ENCODE results near the gene SFXN4.
"Not testable (repeated sequence)": the region's sequence is repeated elsewhere in the genome, so short reads cannot be mapped to it uniquely, and the experiment has no call there.

SFXN4 gene

DNA sequence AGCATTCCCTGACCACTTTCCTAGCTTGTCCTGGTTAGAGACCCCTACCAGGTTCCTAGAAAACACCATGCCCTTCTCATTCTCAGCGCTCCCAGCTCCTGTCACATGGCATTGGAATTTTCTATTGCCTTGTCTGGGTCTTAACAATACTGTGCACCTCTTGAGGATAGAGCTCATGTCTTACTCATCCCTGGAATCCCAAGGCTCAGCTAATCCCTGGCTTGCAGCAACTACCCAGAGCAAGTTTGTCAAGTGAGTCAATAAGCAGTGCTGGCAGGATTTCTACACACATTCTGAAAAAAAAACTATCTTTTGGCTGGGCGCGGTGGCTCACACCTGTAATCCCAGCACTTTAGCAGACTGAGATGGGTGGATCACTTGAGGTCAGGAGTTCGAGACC lies 24.8 kb upstream of the SFXN4 start:
- peak in 1 of 2 experiments; percentile 3 for DNase-seq

GRCh38 chr10:119189811-119190282 lies 24.3 kb upstream of the SFXN4 start:
- DNase-seq = no peak

DNA sequence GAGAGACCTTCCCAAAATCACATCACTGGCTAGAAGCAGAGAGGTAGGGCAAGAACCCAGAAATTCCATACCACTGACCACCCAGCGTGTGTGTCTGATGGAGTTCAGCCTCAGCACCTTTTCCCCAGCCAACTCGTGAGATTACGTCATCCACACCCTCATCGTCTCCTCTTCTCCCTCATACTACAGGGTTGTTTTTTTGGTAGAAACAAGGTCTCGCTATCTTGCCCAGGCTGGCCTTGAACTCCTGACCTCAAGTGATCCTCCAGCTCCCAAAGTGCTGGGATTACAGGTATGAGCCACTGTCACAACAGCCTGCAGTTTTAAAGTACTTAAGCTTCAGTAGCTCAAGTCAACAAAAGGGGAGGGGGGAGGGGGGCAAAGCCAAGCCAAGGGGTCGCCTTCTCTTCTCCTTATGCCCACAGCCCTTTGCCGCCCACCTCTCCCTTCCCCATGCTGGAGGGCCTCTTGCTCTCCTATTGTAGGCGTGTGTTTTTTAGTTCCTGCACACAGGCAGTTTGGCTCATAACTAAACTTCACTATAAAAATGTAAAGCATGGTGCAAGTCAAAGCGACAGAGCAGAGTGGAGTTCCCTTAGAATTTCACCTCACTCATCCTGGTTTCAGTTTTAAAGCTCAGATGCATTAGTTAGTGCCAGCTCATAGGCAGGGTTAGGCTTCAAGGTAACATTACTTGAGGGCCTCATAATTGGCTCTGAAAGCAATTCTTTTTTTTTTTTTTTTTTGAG lies 18.3 kb upstream of the SFXN4 start:
- no peak for DNase-seq

GRCh38 chr10:119180850-119181400 lies 15.4 kb upstream of the SFXN4 start:
- not testable (repeated sequence) for DNase-seq

- peak; percentile 62 to 89 for DNase-seq
Observed at GRCh38 chr10:119178372-119179119, 13.0 kb upstream of the SFXN4 start, which contains the start of gene PRDX3. Gene PRDX3, minus strand, starts transcription at chr10:119178812. Its CDS starts 22 bp downstream, at chr10:119178790.

DNA sequence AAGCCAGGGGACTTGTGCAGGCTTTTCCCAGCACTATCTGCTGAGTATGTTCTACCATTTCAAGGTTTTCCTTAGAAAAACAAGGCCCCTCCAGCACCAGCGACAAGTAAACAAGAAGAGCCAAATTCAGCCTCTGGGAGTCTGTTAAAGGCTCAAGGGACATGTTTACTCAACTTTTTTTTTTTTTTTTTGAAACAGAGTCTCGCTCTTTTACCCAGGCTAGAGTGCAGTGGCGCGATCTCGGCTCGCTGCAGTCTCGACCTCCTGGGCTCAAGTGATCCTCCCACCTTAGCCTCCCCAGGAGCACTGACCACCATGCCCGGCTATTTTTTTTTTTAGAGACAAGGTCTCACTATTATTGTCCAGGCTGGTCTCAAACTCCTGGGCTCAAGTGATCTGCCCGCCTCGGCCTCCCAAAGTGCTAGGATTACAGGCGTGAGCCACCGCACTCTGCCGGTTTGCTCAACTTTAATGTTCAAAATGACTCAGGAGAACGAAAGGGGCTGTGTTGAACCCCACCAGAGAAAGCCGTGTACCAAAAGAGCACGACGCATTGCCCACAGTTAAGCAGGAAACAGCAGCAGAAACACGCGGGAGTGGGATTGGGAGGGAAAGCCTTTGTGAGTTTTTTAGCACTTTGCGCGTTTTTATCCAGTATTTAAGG lies 12.3 kb upstream of the SFXN4 start:
- no peak for DNase-seq

- DNase-seq = no peak
Observed at GRCh38 chr10:119176166-119176565, 10.7 kb upstream of the SFXN4 start.

DNA sequence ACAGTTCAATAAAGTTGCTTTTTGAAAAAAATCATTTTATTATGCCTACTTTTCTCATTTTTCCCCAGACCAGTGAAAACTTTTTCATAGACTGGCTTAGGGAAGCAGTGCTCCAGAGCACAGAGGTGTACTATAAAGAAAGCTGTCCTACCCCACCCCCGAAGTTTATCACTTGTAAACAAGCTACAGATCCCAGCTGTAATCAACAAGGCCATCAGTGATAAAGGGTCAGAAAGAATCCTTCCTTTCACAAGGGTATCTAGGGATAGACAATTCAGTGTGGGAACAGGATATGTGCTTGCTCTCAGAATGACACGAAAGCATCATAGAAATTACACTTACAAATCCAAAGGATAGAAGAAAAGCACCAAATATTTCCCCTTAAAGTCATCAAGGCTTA lies 8.6 kb upstream of the SFXN4 start:
- no peak for DNase-seq

GRCh38 chr10:119167041-119167440 lies 1.5 kb upstream of the SFXN4 start:
- DNase-seq = no peak

DNA sequence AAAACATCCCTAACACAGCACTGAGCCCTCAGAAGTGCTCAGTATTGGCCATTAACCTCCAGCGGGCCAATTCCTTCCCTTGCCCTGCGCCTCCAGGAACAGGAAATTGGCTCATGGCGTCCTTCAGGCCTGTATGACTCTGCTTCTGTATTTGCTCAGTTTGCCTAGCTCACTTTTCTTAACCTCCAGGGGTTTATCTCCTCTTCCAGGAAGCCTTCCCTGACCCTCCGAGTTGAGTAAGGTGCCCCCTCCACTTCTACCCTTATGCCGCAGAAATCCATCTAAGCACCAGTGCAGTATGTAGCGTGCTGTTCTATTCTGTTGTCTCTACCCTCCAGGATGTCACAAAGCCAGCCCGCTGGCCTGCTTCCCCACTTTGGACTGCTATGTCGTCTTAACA lies 1.1 kb upstream of the SFXN4 start:
- no peak for DNase-seq

- DNase-seq = no peak
Observed at GRCh38 chr10:119166118-119166500, 595 bp upstream of the SFXN4 start.

GRCh38 chr10:119162452-119163092 lies 2.9 kb downstream of the SFXN4 start:
- no peak for DNase-seq

- no peak for DNase-seq
Observed at GRCh38 chr10:119161680-119162451, 3.6 kb downstream of the SFXN4 start.

DNA sequence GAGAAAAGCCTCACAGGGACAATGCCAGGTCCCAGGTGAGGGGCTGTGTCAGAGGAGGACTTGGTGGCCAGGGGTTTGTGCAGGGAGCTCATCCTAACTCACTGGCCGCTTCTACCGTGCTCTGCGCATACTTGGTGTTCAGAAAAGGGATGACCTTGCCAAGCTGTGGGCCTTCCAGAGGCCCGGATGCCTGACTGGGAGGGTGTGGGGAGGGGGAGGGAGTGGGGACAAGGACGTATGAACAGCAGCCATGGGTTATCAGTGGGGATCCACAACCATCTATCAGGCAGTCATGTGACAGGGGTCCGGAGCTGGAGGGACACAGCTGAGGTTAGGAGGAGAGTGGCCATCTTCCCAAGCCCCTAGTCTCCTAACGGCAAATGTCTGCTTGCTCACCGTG lies 6.2 kb downstream of the SFXN4 start:
- no peak for DNase-seq

- DNase-seq = no peak
Observed at GRCh38 chr10:119153661-119154060, 11.9 kb downstream of the SFXN4 start.

DNA sequence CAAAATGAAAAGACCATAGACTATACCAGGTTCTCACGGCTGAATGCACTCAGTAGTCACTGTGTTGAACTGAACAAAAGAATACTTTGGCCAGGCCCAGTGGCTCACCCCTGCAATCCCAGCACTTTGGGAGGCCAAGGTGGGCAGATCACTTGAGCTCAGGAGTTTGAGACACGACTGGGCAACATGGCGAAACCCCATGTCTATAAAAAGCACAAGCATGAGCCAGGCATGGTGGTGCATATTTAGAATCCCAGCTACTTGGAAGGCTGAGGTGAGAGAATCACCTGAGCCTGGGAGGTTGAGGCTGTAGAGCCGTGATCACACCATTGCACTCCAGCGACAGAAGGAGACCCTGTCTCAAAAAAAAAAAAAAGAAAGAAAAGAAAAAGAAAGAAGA lies 12.5 kb downstream of the SFXN4 start:
- no peak for DNase-seq

- not testable (repeated sequence) for DNase-seq
Observed at GRCh38 chr10:119151601-119152000, 13.9 kb downstream of the SFXN4 start.

GRCh38 chr10:119149729-119150128 lies 15.8 kb downstream of the SFXN4 start:
- no peak for DNase-seq

GRCh38 chr10:119149157-119149556 lies 16.4 kb downstream of the SFXN4 start:
- DNase-seq = no peak

GRCh38 chr10:119143657-119144056 lies 21.9 kb downstream of the SFXN4 start:
- no peak for DNase-seq

GRCh38 chr10:119140603-119141245 lies 24.8 kb downstream of the SFXN4 start:
- no peak for DNase-seq
